ENCODE data around the gene FGFRL1. TPM values are rescaled to one million over a fixed set of nuclear protein-coding genes. Genes with fewer than 3 reads are reported as not detected.

FGFRL1 gene
- polyA plus RNA-seq, 2 of the 4 experiments (the other 2 are of a cell fraction) = 4.7 to 11.2 TPM

DNA sequence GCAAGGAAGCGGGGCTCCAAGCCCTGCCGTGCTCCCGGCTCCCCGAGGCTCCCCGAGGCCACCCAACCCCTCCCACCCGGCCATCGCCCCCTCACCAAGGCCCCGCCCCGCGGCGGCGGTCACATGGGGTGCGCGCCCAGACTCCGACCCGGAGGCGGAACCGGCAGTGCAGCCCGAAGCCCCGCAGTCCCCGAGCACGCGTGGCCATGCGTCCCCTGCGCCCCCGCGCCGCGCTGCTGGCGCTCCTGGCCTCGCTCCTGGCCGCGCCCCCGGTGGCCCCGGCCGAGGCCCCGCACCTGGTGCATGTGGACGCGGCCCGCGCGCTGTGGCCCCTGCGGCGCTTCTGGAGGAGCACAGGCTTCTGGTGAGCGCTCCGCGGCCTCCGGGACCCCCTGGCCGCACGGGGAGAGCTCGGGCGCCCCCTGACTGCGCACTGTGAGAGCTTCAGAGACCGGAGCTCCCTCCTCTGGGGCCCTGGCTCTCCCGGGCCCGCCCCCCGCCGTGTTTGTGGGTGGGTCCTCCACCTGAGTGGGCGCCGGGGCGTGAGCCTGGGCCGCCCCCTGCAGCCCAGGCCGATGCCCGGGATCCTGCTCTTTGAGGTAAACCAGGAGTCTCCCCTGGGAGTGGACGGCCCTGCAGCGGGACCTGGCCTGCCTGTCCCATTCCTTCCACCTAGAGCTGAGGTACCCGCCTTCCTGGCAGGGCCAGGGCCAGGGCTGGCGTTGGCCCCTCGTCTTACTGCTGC lies 24.4 kb upstream of the FGFRL1 start, which contains the start of gene IDUA (continued):
- TF ChIP-seq, protein P1, sequence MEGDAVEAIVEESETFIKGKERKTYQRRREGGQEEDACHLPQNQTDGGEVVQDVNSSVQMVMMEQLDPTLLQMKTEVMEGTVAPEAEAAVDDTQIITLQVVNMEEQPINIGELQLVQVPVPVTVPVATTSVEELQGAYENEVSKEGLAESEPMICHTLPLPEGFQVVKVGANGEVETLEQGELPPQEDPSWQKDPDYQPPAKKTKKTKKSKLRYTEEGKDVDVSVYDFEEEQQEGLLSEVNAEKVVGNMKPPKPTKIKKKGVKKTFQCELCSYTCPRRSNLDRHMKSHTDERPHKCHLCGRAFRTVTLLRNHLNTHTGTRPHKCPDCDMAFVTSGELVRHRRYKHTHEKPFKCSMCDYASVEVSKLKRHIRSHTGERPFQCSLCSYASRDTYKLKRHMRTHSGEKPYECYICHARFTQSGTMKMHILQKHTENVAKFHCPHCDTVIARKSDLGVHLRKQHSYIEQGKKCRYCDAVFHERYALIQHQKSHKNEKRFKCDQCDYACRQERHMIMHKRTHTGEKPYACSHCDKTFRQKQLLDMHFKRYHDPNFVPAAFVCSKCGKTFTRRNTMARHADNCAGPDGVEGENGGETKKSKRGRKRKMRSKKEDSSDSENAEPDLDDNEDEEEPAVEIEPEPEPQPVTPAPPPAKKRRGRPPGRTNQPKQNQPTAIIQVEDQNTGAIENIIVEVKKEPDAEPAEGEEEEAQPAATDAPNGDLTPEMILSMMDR (IDR thresholded peaks at IDR 0.05) = peak; percentile 51
- TF ChIP-seq CHD2 (IDR thresholded peaks at IDR 0.05; ENCODE audit: low read length, partially characterized antibody) (no peak), NPAS2 (CRISPR knock-in tag; IDR thresholded peaks at IDR 0.05; ENCODE audit: borderline replicate concordance) (no peak), FOSB (CRISPR knock-in tag; IDR thresholded peaks at IDR 0.05) (no peak), RARB (CRISPR knock-in tag; IDR thresholded peaks at IDR 0.05) (no peak), RFX5 (IDR thresholded peaks at IDR 0.05) (no peak), JUNB (IDR thresholded peaks at IDR 0.05) (no peak), RCOR1 (IDR thresholded peaks at IDR 0.05; ENCODE audit: low read depth, low read length) (no peak), PHF8 (IDR thresholded peaks at IDR 0.05; ENCODE audit: borderline replicate concordance, low read depth) (no peak), FOSL2 (IDR thresholded peaks at IDR 0.05) (no peak), FOSL2 (CRISPR knock-in tag; IDR thresholded peaks at IDR 0.05) (no peak), TFCP2L1 (CRISPR knock-in tag; IDR thresholded peaks at IDR 0.05) (no peak), TP53 (CRISPR knock-in tag; IDR thresholded peaks at IDR 0.05) (no peak), HDAC2 (IDR thresholded peaks at IDR 0.05) (no peak), KDM5A (IDR thresholded peaks at IDR 0.05) (no peak), SMC3 (IDR thresholded peaks at IDR 0.05) (peak; percentile 42), NR3C1 (IDR thresholded peaks at IDR 0.05) (no peak), RNF2 (IDR thresholded peaks at IDR 0.05; ENCODE audit: borderline replicate concordance, low read depth) (no peak), JUN (IDR thresholded peaks at IDR 0.05) (peak; percentile 46 to 72; a peak in 3 of 5 replicates), BHLHE40 (IDR thresholded peaks at IDR 0.05; ENCODE audit: low read depth, low read length) (no peak), MAFK (IDR thresholded peaks at IDR 0.05; ENCODE audit: partially characterized antibody) (no peak), CHD4 (IDR thresholded peaks at IDR 0.05; ENCODE audit: borderline replicate concordance) (no peak), KDM1A (IDR thresholded peaks at IDR 0.05; ENCODE audit: low read depth) (no peak), POLR2A (IDR thresholded peaks at IDR 0.05; ENCODE audit: low read length) (peak; percentile 64)
- TF ChIP-seq, protein P2, sequence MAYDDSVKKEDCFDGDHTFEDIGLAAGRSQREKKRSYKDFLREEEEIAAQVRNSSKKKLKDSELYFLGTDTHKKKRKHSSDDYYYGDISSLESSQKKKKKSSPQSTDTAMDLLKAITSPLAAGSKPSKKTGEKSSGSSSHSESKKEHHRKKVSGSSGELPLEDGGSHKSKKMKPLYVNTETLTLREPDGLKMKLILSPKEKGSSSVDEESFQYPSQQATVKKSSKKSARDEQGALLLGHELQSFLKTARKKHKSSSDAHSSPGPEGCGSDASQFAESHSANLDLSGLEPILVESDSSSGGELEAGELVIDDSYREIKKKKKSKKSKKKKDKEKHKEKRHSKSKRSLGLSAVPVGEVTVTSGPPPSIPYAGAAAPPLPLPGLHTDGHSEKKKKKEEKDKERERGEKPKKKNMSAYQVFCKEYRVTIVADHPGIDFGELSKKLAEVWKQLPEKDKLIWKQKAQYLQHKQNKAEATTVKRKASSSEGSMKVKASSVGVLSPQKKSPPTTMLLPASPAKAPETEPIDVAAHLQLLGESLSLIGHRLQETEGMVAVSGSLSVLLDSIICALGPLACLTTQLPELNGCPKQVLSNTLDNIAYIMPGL (CRISPR knock-in tag; IDR thresholded peaks at IDR 0.05; ENCODE audit: borderline replicate concordance) = no peak
- TF ChIP-seq, protein P3, sequence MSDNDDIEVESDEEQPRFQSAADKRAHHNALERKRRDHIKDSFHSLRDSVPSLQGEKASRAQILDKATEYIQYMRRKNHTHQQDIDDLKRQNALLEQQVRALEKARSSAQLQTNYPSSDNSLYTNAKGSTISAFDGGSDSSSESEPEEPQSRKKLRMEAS (IDR thresholded peaks at IDR 0.05) = peak; percentile 41
- TF ChIP-seq, protein P4, sequence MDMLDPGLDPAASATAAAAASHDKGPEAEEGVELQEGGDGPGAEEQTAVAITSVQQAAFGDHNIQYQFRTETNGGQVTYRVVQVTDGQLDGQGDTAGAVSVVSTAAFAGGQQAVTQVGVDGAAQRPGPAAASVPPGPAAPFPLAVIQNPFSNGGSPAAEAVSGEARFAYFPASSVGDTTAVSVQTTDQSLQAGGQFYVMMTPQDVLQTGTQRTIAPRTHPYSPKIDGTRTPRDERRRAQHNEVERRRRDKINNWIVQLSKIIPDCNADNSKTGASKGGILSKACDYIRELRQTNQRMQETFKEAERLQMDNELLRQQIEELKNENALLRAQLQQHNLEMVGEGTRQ (IDR thresholded peaks at IDR 0.05) = no peak
- TF ChIP-seq, protein P5, sequence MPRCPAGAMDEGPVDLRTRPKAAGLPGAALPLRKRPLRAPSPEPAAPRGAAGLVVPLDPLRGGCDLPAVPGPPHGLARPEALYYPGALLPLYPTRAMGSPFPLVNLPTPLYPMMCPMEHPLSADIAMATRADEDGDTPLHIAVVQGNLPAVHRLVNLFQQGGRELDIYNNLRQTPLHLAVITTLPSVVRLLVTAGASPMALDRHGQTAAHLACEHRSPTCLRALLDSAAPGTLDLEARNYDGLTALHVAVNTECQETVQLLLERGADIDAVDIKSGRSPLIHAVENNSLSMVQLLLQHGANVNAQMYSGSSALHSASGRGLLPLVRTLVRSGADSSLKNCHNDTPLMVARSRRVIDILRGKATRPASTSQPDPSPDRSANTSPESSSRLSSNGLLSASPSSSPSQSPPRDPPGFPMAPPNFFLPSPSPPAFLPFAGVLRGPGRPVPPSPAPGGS (IDR thresholded peaks at IDR 0.05) = 0 out of 3 replicates have a peak, but pooled peaks have one; percentile 69
- TF ChIP-seq, protein P6, sequence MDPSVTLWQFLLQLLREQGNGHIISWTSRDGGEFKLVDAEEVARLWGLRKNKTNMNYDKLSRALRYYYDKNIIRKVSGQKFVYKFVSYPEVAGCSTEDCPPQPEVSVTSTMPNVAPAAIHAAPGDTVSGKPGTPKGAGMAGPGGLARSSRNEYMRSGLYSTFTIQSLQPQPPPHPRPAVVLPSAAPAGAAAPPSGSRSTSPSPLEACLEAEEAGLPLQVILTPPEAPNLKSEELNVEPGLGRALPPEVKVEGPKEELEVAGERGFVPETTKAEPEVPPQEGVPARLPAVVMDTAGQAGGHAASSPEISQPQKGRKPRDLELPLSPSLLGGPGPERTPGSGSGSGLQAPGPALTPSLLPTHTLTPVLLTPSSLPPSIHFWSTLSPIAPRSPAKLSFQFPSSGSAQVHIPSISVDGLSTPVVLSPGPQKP (IDR thresholded peaks at IDR 0.05; ENCODE audit: low read depth, low read length) = no peak
- TF ChIP-seq, protein P7, sequence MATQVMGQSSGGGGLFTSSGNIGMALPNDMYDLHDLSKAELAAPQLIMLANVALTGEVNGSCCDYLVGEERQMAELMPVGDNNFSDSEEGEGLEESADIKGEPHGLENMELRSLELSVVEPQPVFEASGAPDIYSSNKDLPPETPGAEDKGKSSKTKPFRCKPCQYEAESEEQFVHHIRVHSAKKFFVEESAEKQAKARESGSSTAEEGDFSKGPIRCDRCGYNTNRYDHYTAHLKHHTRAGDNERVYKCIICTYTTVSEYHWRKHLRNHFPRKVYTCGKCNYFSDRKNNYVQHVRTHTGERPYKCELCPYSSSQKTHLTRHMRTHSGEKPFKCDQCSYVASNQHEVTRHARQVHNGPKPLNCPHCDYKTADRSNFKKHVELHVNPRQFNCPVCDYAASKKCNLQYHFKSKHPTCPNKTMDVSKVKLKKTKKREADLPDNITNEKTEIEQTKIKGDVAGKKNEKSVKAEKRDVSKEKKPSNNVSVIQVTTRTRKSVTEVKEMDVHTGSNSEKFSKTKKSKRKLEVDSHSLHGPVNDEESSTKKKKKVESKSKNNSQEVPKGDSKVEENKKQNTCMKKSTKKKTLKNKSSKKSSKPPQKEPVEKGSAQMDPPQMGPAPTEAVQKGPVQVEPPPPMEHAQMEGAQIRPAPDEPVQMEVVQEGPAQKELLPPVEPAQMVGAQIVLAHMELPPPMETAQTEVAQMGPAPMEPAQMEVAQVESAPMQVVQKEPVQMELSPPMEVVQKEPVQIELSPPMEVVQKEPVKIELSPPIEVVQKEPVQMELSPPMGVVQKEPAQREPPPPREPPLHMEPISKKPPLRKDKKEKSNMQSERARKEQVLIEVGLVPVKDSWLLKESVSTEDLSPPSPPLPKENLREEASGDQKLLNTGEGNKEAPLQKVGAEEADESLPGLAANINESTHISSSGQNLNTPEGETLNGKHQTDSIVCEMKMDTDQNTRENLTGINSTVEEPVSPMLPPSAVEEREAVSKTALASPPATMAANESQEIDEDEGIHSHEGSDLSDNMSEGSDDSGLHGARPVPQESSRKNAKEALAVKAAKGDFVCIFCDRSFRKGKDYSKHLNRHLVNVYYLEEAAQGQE (IDR thresholded peaks at IDR 0.05) = no peak
